Measurements from ENCODE around the gene GPATCH2L.

The GPATCH2L gene

DNA sequence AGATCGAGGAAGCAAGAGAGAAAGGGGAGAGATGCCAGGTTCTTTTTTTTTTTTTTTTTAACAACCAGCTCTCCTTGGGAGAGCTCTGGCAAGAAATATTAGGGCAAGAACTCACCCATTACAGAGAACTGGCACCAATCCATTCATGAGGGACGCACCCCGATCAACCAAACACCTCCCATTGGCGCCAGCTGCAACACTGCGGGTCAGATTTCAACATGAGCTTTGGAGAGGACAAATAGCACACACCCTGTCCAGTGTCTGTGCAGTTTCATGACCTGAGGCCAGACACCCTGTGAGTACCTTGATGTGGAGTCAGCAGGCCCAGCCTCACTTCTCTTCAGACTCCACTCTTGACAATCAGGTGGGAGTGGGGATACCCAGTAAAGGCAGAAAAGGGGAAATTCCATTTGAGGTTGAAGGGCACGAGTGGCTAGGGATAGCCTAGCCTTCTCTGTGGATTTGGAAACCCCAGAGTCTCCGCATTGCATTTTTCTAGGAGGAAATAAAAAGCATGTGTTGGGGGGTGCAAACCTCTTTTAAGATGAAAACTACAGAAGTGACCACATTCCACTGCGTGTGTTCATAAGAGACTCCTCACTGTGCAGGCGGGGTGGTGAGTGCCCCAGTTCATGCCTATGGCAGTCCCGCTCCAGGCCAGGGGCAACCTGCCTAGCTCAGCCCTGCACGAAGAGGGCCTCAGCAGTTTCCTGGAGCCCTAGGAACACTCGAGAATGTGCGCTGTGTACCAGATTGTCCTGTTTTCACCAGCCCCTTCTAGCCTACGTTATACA is 42.4 kb upstream of the GPATCH2L start:
- DNase-seq (ENCODE audit: low read depth in 1 of 2, low spot score in 1 of 2), result no peak
- Histone ChIP-seq H3K27ac (replicated peaks) (no peak overlapping the region), H3K4me3 (replicated peaks; ENCODE audit: insufficient read depth, low read length) (no peak overlapping the region), H3K27me3 (ENCODE audit: insufficient read depth, poor library complexity, severe bottlenecking) (no peaks in the 10 kb centered on the region)
- TF ChIP-seq SPI1 (IDR thresholded peaks at IDR 0.05; ENCODE audit: borderline replicate concordance, low read depth), result no peak
- TF ChIP-seq GABPA (IDR thresholded peaks at IDR 0.05; ENCODE audit: low read depth), result no peak
- TF ChIP-seq, protein P1, sequence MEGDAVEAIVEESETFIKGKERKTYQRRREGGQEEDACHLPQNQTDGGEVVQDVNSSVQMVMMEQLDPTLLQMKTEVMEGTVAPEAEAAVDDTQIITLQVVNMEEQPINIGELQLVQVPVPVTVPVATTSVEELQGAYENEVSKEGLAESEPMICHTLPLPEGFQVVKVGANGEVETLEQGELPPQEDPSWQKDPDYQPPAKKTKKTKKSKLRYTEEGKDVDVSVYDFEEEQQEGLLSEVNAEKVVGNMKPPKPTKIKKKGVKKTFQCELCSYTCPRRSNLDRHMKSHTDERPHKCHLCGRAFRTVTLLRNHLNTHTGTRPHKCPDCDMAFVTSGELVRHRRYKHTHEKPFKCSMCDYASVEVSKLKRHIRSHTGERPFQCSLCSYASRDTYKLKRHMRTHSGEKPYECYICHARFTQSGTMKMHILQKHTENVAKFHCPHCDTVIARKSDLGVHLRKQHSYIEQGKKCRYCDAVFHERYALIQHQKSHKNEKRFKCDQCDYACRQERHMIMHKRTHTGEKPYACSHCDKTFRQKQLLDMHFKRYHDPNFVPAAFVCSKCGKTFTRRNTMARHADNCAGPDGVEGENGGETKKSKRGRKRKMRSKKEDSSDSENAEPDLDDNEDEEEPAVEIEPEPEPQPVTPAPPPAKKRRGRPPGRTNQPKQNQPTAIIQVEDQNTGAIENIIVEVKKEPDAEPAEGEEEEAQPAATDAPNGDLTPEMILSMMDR (IDR thresholded peaks at IDR 0.05; ENCODE audit: insufficient read depth, low read length), result no peak
- TF ChIP-seq, protein P2, sequence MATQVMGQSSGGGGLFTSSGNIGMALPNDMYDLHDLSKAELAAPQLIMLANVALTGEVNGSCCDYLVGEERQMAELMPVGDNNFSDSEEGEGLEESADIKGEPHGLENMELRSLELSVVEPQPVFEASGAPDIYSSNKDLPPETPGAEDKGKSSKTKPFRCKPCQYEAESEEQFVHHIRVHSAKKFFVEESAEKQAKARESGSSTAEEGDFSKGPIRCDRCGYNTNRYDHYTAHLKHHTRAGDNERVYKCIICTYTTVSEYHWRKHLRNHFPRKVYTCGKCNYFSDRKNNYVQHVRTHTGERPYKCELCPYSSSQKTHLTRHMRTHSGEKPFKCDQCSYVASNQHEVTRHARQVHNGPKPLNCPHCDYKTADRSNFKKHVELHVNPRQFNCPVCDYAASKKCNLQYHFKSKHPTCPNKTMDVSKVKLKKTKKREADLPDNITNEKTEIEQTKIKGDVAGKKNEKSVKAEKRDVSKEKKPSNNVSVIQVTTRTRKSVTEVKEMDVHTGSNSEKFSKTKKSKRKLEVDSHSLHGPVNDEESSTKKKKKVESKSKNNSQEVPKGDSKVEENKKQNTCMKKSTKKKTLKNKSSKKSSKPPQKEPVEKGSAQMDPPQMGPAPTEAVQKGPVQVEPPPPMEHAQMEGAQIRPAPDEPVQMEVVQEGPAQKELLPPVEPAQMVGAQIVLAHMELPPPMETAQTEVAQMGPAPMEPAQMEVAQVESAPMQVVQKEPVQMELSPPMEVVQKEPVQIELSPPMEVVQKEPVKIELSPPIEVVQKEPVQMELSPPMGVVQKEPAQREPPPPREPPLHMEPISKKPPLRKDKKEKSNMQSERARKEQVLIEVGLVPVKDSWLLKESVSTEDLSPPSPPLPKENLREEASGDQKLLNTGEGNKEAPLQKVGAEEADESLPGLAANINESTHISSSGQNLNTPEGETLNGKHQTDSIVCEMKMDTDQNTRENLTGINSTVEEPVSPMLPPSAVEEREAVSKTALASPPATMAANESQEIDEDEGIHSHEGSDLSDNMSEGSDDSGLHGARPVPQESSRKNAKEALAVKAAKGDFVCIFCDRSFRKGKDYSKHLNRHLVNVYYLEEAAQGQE (IDR thresholded peaks at IDR 0.05; ENCODE audit: insufficient replicate concordance, low read depth), result no peak
- no peak for TF ChIP-seq POLR2AphosphoS5 (IDR thresholded peaks at IDR 0.05; ENCODE audit: low read depth)

DNA sequence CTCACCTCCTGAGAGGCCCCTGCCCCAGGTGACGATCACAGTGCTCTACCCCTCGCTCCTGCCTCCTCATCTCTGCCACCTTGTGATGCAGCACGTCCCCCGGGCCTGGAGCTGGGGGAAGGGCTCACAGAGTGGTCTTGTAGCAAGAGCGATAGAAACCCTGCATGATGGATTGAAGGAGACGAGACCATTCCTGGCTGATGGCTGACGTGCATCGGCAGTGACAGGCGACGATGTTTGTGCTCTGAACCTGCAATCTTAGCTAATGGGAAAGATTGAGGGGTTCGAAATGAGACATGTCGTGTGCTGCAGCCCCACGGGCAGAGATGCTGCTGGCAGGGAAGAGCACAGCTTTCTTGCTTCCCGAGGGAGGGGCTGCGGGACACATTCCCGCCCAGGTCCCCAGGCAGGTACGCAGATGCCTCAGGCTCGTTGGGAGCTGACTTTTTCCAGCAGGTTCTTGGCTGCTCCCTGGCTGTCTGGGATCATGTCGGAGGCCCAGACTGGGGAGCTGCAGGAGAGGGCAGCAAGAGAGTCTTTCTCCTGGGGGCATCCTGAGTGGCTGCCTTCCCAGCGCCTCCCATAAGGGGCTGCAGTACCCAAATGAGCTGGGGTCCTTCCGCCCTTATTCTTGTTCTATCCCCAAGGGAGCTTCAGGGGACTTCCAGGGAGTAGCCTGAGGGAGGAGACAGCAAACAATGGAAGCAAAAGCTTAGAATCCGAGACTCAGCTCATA is 38.7 kb upstream of the GPATCH2L start:
- H3K4me3 ChIP-seq (replicated peaks; ENCODE audit: insufficient read depth, low read length), result no peak overlapping the region
- TF ChIP-seq SPI1 (IDR thresholded peaks at IDR 0.05; ENCODE audit: borderline replicate concordance, low read depth), result no peak
- TF ChIP-seq, protein P2 (IDR thresholded peaks at IDR 0.05; ENCODE audit: insufficient replicate concordance, low read depth), result no peak
- TF ChIP-seq GABPA (IDR thresholded peaks at IDR 0.05; ENCODE audit: low read depth), result no peak
- TF ChIP-seq, protein P1 (IDR thresholded peaks at IDR 0.05; ENCODE audit: insufficient read depth, low read length), result no peak
- TF ChIP-seq POLR2AphosphoS5 (IDR thresholded peaks at IDR 0.05; ENCODE audit: low read depth), result no peak
- no peak overlapping the region for H3K27ac ChIP-seq (replicated peaks)
- no peak for DNase-seq (ENCODE audit: low read depth in 1 of 2, low spot score in 1 of 2)
- H3K27me3 ChIP-seq (ENCODE audit: insufficient read depth, poor library complexity, severe bottlenecking), result no peaks in the 10 kb centered on the region

DNA sequence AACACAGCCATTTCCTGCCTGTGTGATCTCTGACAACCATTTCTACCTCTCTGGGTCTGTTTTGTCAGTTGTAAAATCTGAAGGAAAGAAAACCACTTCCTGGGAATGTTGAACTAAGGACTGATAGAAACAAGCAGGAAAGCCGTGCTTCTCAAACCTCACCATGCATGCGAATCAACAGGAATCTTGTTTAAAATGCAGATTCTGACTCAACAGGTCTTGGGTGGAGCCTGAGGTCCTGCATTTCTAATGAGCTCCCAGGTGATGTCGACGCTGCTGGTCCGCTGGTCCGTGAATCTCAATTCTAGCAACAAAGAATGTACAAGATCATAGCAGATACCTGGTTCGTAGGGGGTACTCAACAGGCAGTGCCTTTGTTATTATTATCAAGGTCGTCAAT is 38.0 kb upstream of the GPATCH2L start:
- Histone ChIP-seq H3K27me3 (ENCODE audit: insufficient read depth, poor library complexity, severe bottlenecking) (no peaks in the 10 kb centered on the region), H3K4me3 (replicated peaks; ENCODE audit: insufficient read depth, low read length) (no peak overlapping the region), H3K27ac (replicated peaks) (no peak overlapping the region)
- TF ChIP-seq GABPA (IDR thresholded peaks at IDR 0.05; ENCODE audit: low read depth) (no peak), SPI1 (IDR thresholded peaks at IDR 0.05; ENCODE audit: borderline replicate concordance, low read depth) (no peak)
- TF ChIP-seq, protein P2 (IDR thresholded peaks at IDR 0.05; ENCODE audit: insufficient replicate concordance, low read depth), result no peak
- TF ChIP-seq, protein P1 (IDR thresholded peaks at IDR 0.05; ENCODE audit: insufficient read depth, low read length), result no peak
- DNase-seq (ENCODE audit: low read depth in 1 of 2, low spot score in 1 of 2), result no peak
